ENCODE measurements around the gene DTX3L.
"Not testable (repeated sequence)": the region's sequence is repeated elsewhere in the genome, so short reads cannot be mapped to it uniquely, and the experiment has no call there.

Gene DTX3L

DNA sequence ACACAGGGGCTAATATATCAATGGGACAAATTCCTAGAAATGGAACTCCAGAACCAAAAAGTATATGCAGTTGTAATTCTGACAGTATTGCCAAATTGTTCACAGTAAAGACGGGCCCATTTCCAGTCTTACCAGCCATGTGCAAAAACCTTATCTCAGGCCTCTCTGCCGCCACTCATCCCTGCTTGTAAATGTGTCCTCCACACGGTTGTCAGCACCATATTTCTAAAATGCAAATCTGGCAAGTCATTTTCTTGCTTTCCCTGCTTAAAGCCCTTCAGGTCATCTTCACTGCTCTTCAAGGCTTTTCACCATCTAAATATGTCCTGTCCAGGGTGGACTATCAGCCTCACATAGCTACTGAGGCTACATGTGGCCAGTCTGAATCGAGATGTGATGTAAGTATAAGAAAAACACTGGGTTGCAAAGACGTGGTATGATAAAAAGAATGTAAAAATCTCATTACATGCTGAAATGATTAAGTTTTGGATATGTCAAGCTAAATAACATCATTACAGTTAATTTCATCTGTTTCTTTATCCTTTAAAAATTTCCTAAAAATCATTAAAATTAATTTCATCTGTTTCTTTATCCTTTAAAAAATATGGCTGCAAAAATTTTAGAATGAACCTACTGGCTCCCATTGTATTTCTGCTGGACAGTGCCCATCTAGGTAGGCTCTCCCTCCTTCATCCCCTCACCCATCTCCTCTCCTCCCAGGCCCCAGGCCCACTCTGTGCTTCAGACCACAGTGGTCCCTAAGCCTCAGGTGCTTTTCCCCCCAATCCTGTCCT is 1.0 kb upstream of the DTX3L start:
- DNase-seq (ENCODE audit: low read depth in 2 of 2) = no peak

GRCh38 chr3:122563717-122564025 is 467 bp upstream of the DTX3L start:
- no peak for DNase-seq (ENCODE audit: low read depth in 2 of 2)

GRCh38 chr3:122568131-122568530 is 4.0 kb downstream of the DTX3L start:
- not testable (repeated sequence) for DNase-seq (ENCODE audit: low read depth in 2 of 2)

DNA sequence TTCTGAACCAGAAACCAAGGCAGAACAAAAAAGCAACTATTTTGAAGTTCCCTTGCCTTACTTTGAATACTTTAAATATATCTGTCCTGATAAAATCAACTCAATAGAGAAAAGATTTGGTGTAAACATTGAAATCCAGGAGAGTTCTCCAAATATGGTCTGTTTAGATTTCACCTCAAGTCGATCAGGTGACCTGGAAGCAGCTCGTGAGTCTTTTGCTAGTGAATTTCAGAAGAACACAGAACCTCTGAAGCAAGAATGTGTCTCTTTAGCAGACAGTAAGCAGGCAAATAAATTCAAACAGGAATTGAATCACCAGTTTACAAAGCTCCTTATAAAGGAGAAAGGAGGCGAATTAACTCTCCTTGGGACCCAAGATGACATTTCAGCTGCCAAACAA is 4.6 kb downstream of the DTX3L start:
- no peak for DNase-seq (ENCODE audit: low read depth in 2 of 2)

DNA sequence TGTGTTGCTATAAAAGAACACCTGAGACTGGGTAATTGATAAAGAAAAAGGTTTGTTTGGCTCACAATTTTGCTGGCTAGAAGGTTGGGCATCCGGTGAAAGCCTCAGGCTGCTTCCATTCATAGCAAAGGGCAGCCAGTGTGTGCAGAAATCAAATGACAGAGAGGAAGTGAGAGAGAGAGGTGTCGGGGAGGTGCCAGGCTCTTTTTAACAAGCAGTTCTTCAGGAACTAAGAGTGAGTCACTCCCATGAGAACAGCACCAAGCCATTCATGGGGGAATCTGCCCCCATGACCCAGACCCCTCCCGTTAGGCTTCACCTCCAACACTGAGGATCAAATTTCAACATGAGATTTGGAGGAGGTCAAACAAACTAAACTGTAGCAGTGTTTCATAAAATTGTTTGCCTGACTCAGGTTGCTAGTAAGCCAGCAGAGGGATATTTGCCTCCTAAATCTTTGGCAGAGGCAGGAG is 8.8 kb downstream of the DTX3L start:
- no peak for DNase-seq (ENCODE audit: low read depth in 2 of 2)

DNA sequence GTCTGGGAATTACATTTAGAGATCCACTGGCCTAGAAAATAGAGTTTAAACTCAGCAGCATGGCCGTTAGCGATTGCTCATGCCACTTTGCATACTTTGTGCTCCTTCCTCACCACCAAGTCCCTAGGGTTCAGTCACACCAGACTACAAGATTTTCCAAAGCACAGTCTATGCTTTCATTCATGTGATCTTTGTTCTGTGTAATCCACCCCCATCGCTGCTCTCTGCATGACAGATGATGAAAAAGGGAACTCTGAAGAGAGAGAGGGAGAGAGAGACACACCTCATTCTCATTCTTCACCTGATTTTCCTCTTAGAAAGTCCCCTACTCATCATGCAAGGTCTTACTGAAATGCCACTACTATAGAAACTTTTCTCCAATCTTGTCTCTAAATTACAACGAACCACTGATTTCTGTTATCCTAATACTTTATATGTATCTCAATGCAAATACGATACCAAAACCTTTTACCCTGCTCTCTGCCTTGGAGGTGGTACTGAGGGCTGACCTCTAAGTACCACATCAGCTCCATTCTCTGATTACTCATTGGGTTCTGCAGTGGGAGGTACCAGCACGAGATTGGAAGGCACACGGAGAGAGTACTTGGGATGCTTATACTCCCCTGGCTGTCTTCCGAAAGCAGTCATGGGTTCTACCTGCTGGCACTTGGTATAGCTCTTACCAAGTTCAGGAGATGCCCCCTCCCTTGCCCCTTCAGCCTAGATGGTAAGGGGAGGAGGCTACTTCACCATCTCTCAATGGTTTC is 12.2 kb downstream of the DTX3L start:
- DNase-seq (ENCODE audit: low read depth in 2 of 2) = peak in 1 of 2 donors; percentile 58

DNA sequence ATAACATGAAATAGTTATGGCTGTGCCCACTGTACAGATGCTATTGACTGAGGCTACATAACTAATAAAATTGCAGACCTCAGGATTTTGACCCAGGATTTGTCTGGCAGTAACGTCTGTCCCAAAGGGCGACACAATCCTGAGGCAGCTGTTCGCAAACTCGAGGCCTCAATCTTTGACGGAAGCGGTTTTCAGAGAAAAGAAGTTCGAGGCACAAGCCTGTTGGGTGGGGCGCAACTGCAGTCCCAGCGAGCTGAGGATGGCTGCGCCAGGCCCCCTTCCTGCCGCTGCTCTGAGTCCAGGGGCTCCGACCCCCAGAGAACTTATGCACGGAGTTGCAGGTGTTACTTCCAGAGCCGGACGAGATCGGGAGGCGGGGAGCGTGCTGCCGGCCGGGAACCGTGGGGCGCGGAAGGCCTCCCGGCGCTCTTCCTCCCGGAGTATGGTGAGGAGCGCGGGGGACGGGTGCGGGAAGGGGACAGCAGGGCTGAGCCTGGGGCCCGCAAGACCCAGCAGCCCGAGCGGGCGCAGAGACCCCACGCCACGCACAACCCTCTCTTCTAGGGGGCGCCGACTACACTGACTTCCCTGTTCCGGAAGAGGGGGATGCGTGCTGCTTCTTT is 13.4 kb downstream of the DTX3L start, which contains the start of gene PARP15:
Gene PARP15, plus strand, starts transcription at position 242 of the 623 bp plus-strand sequence. Its CDS starts 18 bp downstream, at position 260.
- DNase-seq (ENCODE audit: low read depth in 2 of 2) = peak in 1 of 2 donors; percentile 34

DNA sequence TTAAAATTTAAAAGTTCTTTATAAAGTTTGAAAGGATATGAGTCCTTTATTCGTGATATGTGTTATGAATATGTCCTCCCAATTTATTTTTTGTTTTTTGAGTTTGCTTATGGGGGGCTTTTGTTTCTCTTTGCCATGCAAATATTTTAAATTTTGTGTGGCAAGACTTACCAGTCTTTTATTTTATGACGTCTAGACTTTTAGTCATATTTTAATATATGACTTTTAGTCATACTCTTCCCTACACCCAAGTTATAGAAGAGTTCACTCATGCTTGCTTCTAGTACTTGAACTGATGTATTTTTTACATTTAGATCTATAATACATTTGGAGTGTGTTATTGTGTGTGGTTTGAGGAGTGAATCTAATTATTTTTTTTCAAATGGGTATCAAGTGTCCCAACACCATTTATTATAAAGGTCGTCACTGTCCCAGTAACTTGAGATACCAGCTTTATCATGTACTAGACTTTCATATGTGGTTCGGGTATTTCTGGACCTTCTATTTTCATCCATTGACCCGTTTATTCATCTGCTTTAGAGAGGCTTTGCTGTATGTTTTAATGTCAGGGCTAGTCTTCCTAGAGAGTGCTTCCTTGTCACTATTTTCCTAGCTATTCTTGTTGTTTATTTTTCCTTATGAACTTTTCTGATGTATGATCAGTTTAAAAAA is 14.1 kb downstream of the DTX3L start:
- no peak for DNase-seq (ENCODE audit: low read depth in 2 of 2)

DNA sequence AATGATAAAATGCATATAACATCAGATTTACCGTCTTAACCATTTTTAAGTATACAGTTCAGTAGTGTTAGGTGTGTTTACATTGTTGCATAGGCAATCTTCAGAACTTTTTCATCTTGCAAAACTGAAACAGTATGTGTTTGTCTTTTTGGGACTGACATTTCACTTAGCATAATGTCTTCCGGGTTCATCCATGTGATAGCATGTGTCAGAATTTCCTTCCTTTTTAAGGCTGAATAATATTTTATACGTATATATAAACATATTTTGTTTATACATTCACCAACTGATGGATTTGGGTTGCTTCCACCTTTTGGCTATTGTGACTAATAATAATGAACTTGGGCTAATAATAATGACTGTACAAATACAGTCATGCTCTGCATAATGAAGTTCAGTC is 16.3 kb downstream of the DTX3L start:
- DNase-seq (ENCODE audit: low read depth in 2 of 2) = no peak

GRCh38 chr3:122581622-122582021 is 17.5 kb downstream of the DTX3L start:
- no peak for DNase-seq (ENCODE audit: low read depth in 2 of 2)

GRCh38 chr3:122582390-122582789 is 18.3 kb downstream of the DTX3L start:
- no peak for DNase-seq (ENCODE audit: low read depth in 2 of 2)

DNA sequence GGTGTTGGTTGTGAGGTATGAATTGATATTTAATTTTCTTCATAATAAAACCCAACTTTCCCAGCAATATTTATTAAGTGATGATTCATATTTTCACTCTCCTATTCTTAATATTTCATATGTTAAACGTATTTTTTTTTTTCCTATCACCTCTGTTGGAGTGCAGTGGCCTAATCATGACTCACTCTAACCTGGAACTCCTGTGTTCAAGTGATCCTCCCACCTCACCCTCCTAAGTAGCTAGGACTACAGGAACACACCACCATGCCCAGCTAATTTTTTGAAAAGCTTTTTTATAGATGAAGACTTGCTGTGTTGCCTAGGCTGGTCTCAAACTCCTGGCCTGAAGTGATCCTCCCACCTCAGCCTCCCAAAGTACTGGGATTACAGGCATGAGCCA is 22.0 kb downstream of the DTX3L start:
- no peak for DNase-seq (ENCODE audit: low read depth in 2 of 2)

DNA sequence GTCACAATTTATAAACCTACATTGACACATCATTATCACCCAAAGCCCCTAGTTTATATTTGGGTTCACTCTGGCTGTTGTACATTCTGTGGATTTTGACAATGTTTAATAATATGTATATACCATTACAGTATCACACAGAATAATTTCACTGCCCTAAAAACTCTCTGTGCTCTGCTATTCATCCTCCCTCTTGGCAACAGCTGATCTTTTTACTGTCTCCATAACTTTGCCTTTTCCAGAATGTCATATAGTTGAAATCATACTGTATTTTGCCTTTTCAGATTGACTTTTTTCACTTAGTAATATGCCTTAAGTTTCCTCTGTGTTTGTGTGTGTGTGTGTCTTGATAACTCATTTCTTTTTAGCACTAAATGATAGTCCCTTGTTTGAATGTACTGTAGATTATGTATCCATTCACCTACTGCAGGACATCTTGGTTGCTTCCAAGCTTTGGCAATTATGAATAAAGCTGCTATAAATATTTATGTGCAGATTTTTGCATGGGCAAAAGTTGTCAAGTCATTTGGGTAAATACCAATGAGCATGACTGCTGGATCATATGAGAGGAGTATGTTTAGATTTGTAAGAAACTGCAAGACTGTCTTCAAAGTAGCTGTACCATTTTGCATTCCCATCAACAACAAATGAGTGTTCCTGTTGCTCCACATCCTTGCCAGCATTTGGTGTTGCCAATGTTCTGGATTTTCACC is 22.8 kb downstream of the DTX3L start:
- no peak for DNase-seq (ENCODE audit: low read depth in 2 of 2)

DNA sequence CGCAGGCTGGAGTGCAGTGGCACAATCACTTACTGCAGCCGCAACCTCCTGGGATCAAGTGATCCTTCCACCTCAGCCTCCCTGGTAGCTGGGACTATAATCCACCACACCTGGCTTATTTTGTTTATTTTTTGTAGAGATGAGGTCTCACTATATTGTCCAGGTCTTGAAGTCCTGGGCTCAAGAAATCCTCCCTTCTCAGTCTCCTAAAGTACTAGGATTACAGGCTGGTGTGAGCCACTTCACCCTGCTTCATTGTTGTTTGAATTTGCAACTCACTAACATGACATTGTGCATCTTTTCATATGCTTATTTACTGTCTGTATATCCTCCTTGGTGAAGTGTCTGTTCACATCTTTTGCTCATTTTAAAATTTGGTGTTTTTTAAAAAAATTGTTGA is 23.4 kb downstream of the DTX3L start:
- DNase-seq (ENCODE audit: low read depth in 2 of 2) = no peak

- DNase-seq (ENCODE audit: low read depth in 2 of 2) = no peak
These were observed 25.2 kb downstream of the DTX3L start for GRCh38 chr3:122589297-122589696.

GRCh38 chr3:122590610-122591009 is 26.5 kb downstream of the DTX3L start:
- no peak for DNase-seq (ENCODE audit: low read depth in 2 of 2)

GRCh38 chr3:122594025-122594424 is 29.9 kb downstream of the DTX3L start:
- DNase-seq (ENCODE audit: low read depth in 2 of 2) = no peak

- no peak for DNase-seq (ENCODE audit: low read depth in 2 of 2)
These were observed 34.0 kb downstream of the DTX3L start for GRCh38 chr3:122598151-122598550.

- DNase-seq (ENCODE audit: low read depth in 2 of 2) = no peak
These were observed 34.4 kb downstream of the DTX3L start for GRCh38 chr3:122598556-122598955.

- no peak for DNase-seq (ENCODE audit: low read depth in 2 of 2)
These were observed 38.0 kb downstream of the DTX3L start for GRCh38 chr3:122602011-122602710.

DNA sequence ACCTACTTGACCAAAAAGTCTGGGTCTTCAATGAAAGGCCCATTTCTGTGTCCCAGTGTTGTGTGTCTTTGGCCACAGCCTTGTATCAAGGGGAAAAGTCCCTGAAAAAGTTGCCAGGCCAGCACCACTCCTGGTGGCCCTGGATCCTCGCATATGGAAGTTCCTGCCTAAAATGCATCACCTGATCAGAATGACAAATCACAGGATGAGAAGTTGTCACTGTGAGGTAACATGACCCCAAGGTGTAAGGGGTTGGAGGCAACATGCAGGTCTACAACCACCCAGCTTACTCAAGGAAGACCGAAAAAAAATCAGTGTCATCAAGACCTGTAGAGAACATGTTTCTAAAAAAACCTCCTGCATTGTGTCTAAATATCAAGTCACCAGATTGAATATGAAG is 38.9 kb downstream of the DTX3L start:
- DNase-seq (ENCODE audit: low read depth in 2 of 2) = no peak
